HEK293 (cell line): ENCODE data around the gene ADSS1.

Source experiments
- AEBP2 ChIP-seq: fragments of 450-650 bp; formaldehyde crosslinking; IDR thresholded peaks from 2 replicates; pipeline ENCODE4 v1.5.1; 2016; ENCODE audit warnings: missing biosample characterization, missing genetic modification characterization, borderline replicate concordance
- INSM2 ChIP-seq: fragments of 450-650 bp; formaldehyde crosslinking; IDR thresholded peaks from 2 replicates; pipeline ENCODE4 v1.5.1; 2016; ENCODE audit warnings: missing biosample characterization, missing genetic modification characterization
- KLF1 ChIP-seq: fragments of 450-650 bp; formaldehyde crosslinking; IDR thresholded peaks from 2 replicates; pipeline ENCODE4 v1.5.1; 2016; ENCODE audit warnings: missing biosample characterization, missing genetic modification characterization
- KLF10 ChIP-seq: fragments of 450-650 bp; IDR thresholded peaks from 2 replicates; pipeline ENCODE4 v1.5.1; 2018; ENCODE audit warnings: missing biosample characterization, mild to moderate bottlenecking, missing genetic modification characterization
- KLF16 ChIP-seq: fragments of 450-650 bp; formaldehyde crosslinking; IDR thresholded peaks from 2 replicates; pipeline ENCODE4 v1.5.1; 2017; ENCODE audit warnings: missing biosample characterization, missing genetic modification characterization
- KLF8 ChIP-seq: fragments of 450-650 bp; formaldehyde crosslinking; IDR thresholded peaks from 2 replicates; pipeline ENCODE4 v1.5.1; 2016; ENCODE audit warnings: missing biosample characterization, missing genetic modification characterization
- OSR2 ChIP-seq: fragments of 450-650 bp; formaldehyde crosslinking; IDR thresholded peaks from 2 replicates; pipeline ENCODE4 v1.5.1; 2016; ENCODE audit warnings: missing biosample characterization, missing genetic modification characterization
- PBX3 ChIP-seq: sonication (generic); formaldehyde crosslinking; IDR thresholded peaks from 2 replicates; pipeline ENCODE4 v1.8.1; 2022; ENCODE audit warnings: mild to moderate bottlenecking, moderate library complexity, missing genetic modification reagents
- SALL2 ChIP-seq: fragments of 450-650 bp; formaldehyde crosslinking; IDR thresholded peaks from 2 replicates; pipeline ENCODE4 v1.5.0; 2017; ENCODE audit warnings: missing biosample characterization, mild to moderate bottlenecking, missing genetic modification characterization, borderline replicate concordance
- ZBTB1 ChIP-seq: fragments of 450-650 bp; formaldehyde crosslinking; IDR thresholded peaks from 2 replicates; pipeline ENCODE4 v1.5.1; 2016; ENCODE audit warnings: missing biosample characterization, missing genetic modification characterization
- ZBTB26 ChIP-seq: fragments of 450-650 bp; formaldehyde crosslinking; optimal IDR thresholded peaks from 2 replicates; pipeline ENCODE3; 2016; ENCODE audit warnings: missing biosample characterization, mild to moderate bottlenecking, missing genetic modification characterization
- ZNF133 ChIP-seq: fragments of 450-650 bp; formaldehyde crosslinking; IDR thresholded peaks from 2 replicates; pipeline ENCODE4 v1.5.1; 2016; ENCODE audit warnings: missing biosample characterization, missing genetic modification characterization
- ZNF174 ChIP-seq: fragments of 450-650 bp; formaldehyde crosslinking; IDR thresholded peaks from 2 replicates; pipeline ENCODE4 v1.5.0; 2017; ENCODE audit warnings: missing biosample characterization, mild to moderate bottlenecking, missing genetic modification characterization
- ZNF202 ChIP-seq: fragments of 450-650 bp; formaldehyde crosslinking; IDR thresholded peaks from 2 replicates; pipeline ENCODE4 v1.5.1; 2016; ENCODE audit warnings: missing biosample characterization, missing genetic modification characterization, borderline replicate concordance
- ZNF221 ChIP-seq: fragments of 450-650 bp; formaldehyde crosslinking; IDR thresholded peaks from 2 replicates; pipeline ENCODE4 v1.5.1; 2017; ENCODE audit warnings: missing biosample characterization, missing genetic modification characterization, borderline replicate concordance
- ZNF274 ChIP-seq, 2 experiments: fragments of 200-500 bp in 1 of 2; fragments of 450-650 bp in 1 of 2; sonication (Bioruptor generic) in 1 of 2; formaldehyde crosslinking in 1 of 2; IDR thresholded peaks; 2 replicates each; pipeline versions ENCODE4 v1.5.1 to v1.6.1; 2014 to 2016; ENCODE audit warnings: borderline replicate concordance in 1 of 2, inconsistent platforms in 1 of 2, low read length in 1 of 2, missing biosample characterization in 1 of 2, missing genetic modification characterization in 1 of 2
- ZNF324 ChIP-seq: fragments of 450-650 bp; formaldehyde crosslinking; IDR thresholded peaks from 2 replicates; pipeline ENCODE4 v1.5.1; 2016; ENCODE audit warnings: missing biosample characterization, missing genetic modification characterization
- ZNF488 ChIP-seq: fragments of 450-650 bp; formaldehyde crosslinking; IDR thresholded peaks from 2 replicates; pipeline ENCODE4 v1.5.1; 2016; ENCODE audit warnings: missing biosample characterization, missing genetic modification characterization
- ZNF501 ChIP-seq: fragments of 450-650 bp; formaldehyde crosslinking; IDR thresholded peaks from 2 replicates; pipeline ENCODE4 v1.5.1; 2016; ENCODE audit warnings: missing biosample characterization, missing genetic modification characterization
- ZNF513 ChIP-seq: fragments of 450-650 bp; IDR thresholded peaks from 2 replicates; pipeline ENCODE4 v1.5.1; 2018; ENCODE audit warnings: missing biosample characterization, missing genetic modification characterization
- ZNF555 ChIP-seq: fragments of 450-650 bp; formaldehyde crosslinking; conservative IDR thresholded peaks from 2 replicates; pipeline ENCODE4 v1.5.1; 2017; ENCODE audit warnings: missing biosample characterization, mild to moderate bottlenecking, missing genetic modification characterization, inconsistent platforms
- ZNF560 ChIP-seq: fragments of 450-650 bp; formaldehyde crosslinking; IDR thresholded peaks from 2 replicates; pipeline ENCODE4 v1.5.1; 2017; ENCODE audit warnings: missing biosample characterization, missing genetic modification characterization, borderline replicate concordance
- ZNF610 ChIP-seq: fragments of 450-650 bp; formaldehyde crosslinking; IDR thresholded peaks from 2 replicates; pipeline ENCODE4 v1.5.1; 2016; ENCODE audit warnings: missing biosample characterization, missing genetic modification characterization, borderline replicate concordance
- ZNF664 ChIP-seq: fragments of 450-650 bp; formaldehyde crosslinking; IDR thresholded peaks from 2 replicates; pipeline ENCODE4 v1.5.1; 2016; ENCODE audit warnings: missing biosample characterization, missing genetic modification characterization
- ZNF701 ChIP-seq: fragments of 450-650 bp; formaldehyde crosslinking; IDR thresholded peaks from 2 replicates; pipeline ENCODE4 v1.5.1; 2016; ENCODE audit warnings: missing biosample characterization, missing genetic modification characterization
- ZNF76 ChIP-seq: fragments of 450-650 bp; formaldehyde crosslinking; IDR thresholded peaks from 2 replicates; pipeline ENCODE4; 2016; ENCODE audit warnings: low read depth, missing biosample characterization, missing genetic modification characterization, borderline replicate concordance
- ZNF777 ChIP-seq: fragments of 450-650 bp; formaldehyde crosslinking; IDR thresholded peaks from 2 replicates; pipeline ENCODE4 v1.5.1; 2017; ENCODE audit warnings: missing biosample characterization, missing genetic modification characterization, borderline replicate concordance
- ZNF785 ChIP-seq: fragments of 450-650 bp; formaldehyde crosslinking; IDR thresholded peaks from 2 replicates; pipeline ENCODE4 v1.5.1; 2016; ENCODE audit warnings: missing biosample characterization, missing genetic modification characterization
- ZNF843 ChIP-seq: fragments of 450-650 bp; formaldehyde crosslinking; IDR thresholded peaks from 2 replicates; pipeline ENCODE4 v1.5.1; 2016; ENCODE audit warnings: missing biosample characterization, missing genetic modification characterization
- ZSCAN18 ChIP-seq: fragments of 450-650 bp; formaldehyde crosslinking; IDR thresholded peaks from 2 replicates; pipeline ENCODE4 v1.5.1; 2016; ENCODE audit warnings: missing biosample characterization, missing genetic modification characterization

The ADSS1 gene

GRCh38 chr14:104677512-104678332 lies 46.3 kb upstream of the ADSS1 start (continued):
- TF ChIP-seq INSM2 (no peak), ZNF555 (tag by site-specific recombination) (no peak), KLF1 (tag by site-specific recombination) (peak; percentile 89), ZNF133 (no peak), ZNF664 (no peak), ZNF513 (tag by site-specific recombination) (peak; percentile 87), ZNF501 (tag by site-specific recombination) (peak; percentile 92), ZNF560 (tag by site-specific recombination) (no peak), ZNF202 (tag by site-specific recombination) (no peak), ZNF610 (tag by site-specific recombination) (no peak), ZNF785 (tag by site-specific recombination) (no peak), KLF16 (tag by site-specific recombination) (0 out of 2 replicates have a peak, but pooled peaks have one; percentile 56), ZNF488 (tag by site-specific recombination) (no peak), KLF10 (peak; percentile 58), ZNF701 (tag by site-specific recombination) (no peak), ZNF174 (tag by site-specific recombination) (no peak), SALL2 (no peak), ZBTB26 (tag by site-specific recombination) (peak; percentile 38), ZSCAN18 (no peak), OSR2 (tag by site-specific recombination) (peak; percentile 58), PBX3 (CRISPR knock-in tag) (no peak), AEBP2 (tag by site-specific recombination) (no peak), ZNF274 (IDR thresholded peaks at IDR 0.05; ENCODE audit: low read length) (no peak), ZNF274 (tag by site-specific recombination; IDR thresholded peaks at IDR 0.05; ENCODE audit: borderline replicate concordance) (no peak), ZNF76 (peak; percentile 79), KLF8 (peak; percentile 76), ZNF777 (tag by site-specific recombination) (no peak), ZBTB1 (tag by site-specific recombination) (no peak), ZNF324 (no peak; the same call in 1 of the 2 replicates), ZNF843 (no peak), ZNF221 (tag by site-specific recombination) (no peak)
